SK-N-MC (cell line): ENCODE results near the gene ITGA2B.
"Not testable (repeated sequence)": the region's sequence is repeated elsewhere in the genome, so short reads cannot be mapped to it uniquely, and the experiment has no call there.

ENCODE experiments used
- DNase-seq: peaks from one replicate; pipeline ENCODE4 v3.0.0-alpha.2; 2011; ENCODE audit warnings: low read depth, low spot score
- H3K27ac ChIP-seq: fragments of 200-600 bp; sonication (generic); 2 replicates; pipeline ENCODE4 v1.5.1; 2016; ENCODE audit warnings: mixed run types
- H3K36me3 ChIP-seq: fragments of 200-600 bp; sonication (generic); 2 replicates; pipeline ENCODE4 v1.6.1; 2017; ENCODE audit warnings: antibody characterized with exemption, low read length, mixed read lengths; ENCODE audit not compliant: insufficient read depth
- H3K4me3 ChIP-seq: fragments of 200-600 bp; sonication (generic); 2 replicates; pipeline ENCODE4 v1.5.1; 2016
- H3K9ac ChIP-seq: fragments of 200-600 bp; sonication (generic); 2 replicates; pipeline ENCODE4 v1.8.0; 2017; ENCODE audit warnings: mixed run types, mixed read lengths; ENCODE audit not compliant: insufficient read length
- H3K9me3 ChIP-seq: fragments of 200-600 bp; sonication (generic); 2 replicates; pipeline ENCODE4 v1.6.1; 2017; ENCODE audit warnings: low read depth, mild to moderate bottlenecking, antibody characterized with exemption, low read length, moderate library complexity, mixed read lengths
- EZH2 ChIP-seq: fragments of 200-600 bp; sonication (generic); IDR thresholded peaks from one replicate; pipeline ENCODE4 v1.6.1; 2017; ENCODE audit warnings: antibody characterized with exemption
- FOXP2 ChIP-seq: optimal IDR thresholded peaks from 2 replicates; pipeline ENCODE3; 2011; ENCODE audit warnings: mild to moderate bottlenecking, moderate library complexity; ENCODE audit not compliant: insufficient read depth; ENCODE audit errors: extremely low read length, control extremely low read depth
- POLR2AphosphoS5 ChIP-seq: IDR thresholded peaks from 2 replicates; pipeline ENCODE4 v1.6.1; 2012; ENCODE audit warnings: mild to moderate bottlenecking, low read depth, low read length, borderline replicate concordance

The ITGA2B gene

GRCh38 chr17:44367231-44367979 lies 22.0 kb downstream of the ITGA2B start:
- Histone ChIP-seq H3K9me3 (no peaks in the 10 kb centered on the region), H3K36me3 (no peaks in the 10 kb centered on the region), H3K27ac (no peak overlapping the region), H3K9ac (no peak overlapping the region), H3K4me3 (no peak overlapping the region)
- DNase-seq, result no peak
- TF ChIP-seq FOXP2 (no peak), POLR2AphosphoS5 (no peak), EZH2 (no peak)

- not testable (repeated sequence) for H3K9ac ChIP-seq, H3K36me3 ChIP-seq, H3K4me3 ChIP-seq, DNase-seq, H3K9me3 ChIP-seq, H3K27ac ChIP-seq
Measured at GRCh38 chr17:44365051-44365450, 24.4 kb downstream of the ITGA2B start.

GRCh38 chr17:44363613-44364159 lies 25.8 kb downstream of the ITGA2B start, which contains the start of gene FAM171A2:
Gene FAM171A2, minus strand, starts transcription at chr17:44363853. Its CDS starts 139 bp downstream, at chr17:44363714.
- Histone ChIP-seq H3K36me3 (no peaks in the 10 kb centered on the region), H3K27ac (peak within 1 kb of the TSS; percentile 71), H3K4me3 (peak within 1 kb of the TSS; percentile 93), H3K9me3 (no peaks in the 10 kb centered on the region), H3K9ac (peak within 1 kb of the TSS; percentile 95)
- TF ChIP-seq EZH2, result no peak
- TF ChIP-seq FOXP2, result no peak
- TF ChIP-seq POLR2AphosphoS5, result no peak
- no peak for DNase-seq

GRCh38 chr17:44362949-44363612 lies 26.4 kb downstream of the ITGA2B start:
- Histone ChIP-seq H3K4me3 (peak overlapping the region; percentile 93), H3K27ac (peak overlapping the region; percentile 71), H3K9me3 (no peaks in the 10 kb centered on the region), H3K36me3 (no peaks in the 10 kb centered on the region), H3K9ac (peak overlapping the region; percentile 95)
- TF ChIP-seq EZH2, result no peak
- no peak for TF ChIP-seq POLR2AphosphoS5
- no peak for TF ChIP-seq FOXP2
- DNase-seq, result no peak

- no peak for TF ChIP-seq FOXP2
- TF ChIP-seq POLR2AphosphoS5, result no peak
- TF ChIP-seq EZH2, result no peak
- Histone ChIP-seq H3K27ac (no peak overlapping the region), H3K36me3 (no peaks in the 10 kb centered on the region), H3K4me3 (peak overlapping the region; percentile 93), H3K9me3 (no peaks in the 10 kb centered on the region), H3K9ac (peak overlapping the region; percentile 95)
- no peak for DNase-seq
Measured at GRCh38 chr17:44362459-44362948, 26.9 kb downstream of the ITGA2B start.

GRCh38 chr17:44361292-44362260 lies 27.9 kb downstream of the ITGA2B start:
- no peak for DNase-seq
- H3K36me3 ChIP-seq, result no peaks in the 10 kb centered on the region
- peak overlapping the region; percentile 95 for H3K9ac ChIP-seq
- TF ChIP-seq FOXP2 (no peak), POLR2AphosphoS5 (peak; percentile 24; the same call in 1 of the 2 replicates)
- no peaks in the 10 kb centered on the region for H3K9me3 ChIP-seq
- no peak overlapping the region for H3K27ac ChIP-seq
- H3K4me3 ChIP-seq, result peak overlapping the region; percentile 93

GRCh38 chr17:44360826-44361225 lies 28.6 kb downstream of the ITGA2B start:
- Histone ChIP-seq H3K27ac (no peak overlapping the region), H3K4me3 (no peak overlapping the region), H3K36me3 (peaks cover 1% of the 10 kb centered on the region; the same call in 1 of the 2 replicates), H3K9me3 (no peaks in the 10 kb centered on the region), H3K9ac (no peak overlapping the region)
- no peak for TF ChIP-seq EZH2
- TF ChIP-seq FOXP2, result no peak
- no peak for TF ChIP-seq POLR2AphosphoS5
- no peak for DNase-seq
